Osteocyte (in vitro differentiated cells): ENCODE results near the gene PTPRB. TPM values are rescaled to one million over a fixed set of nuclear protein-coding genes. Genes with fewer than 3 reads are reported as not detected.

Experiments used
- DNase-seq: peaks from one replicate; pipeline ENCODE4 v3.0.0; 2021; ENCODE audit warnings: mixed read lengths; ENCODE audit not compliant: unreplicated experiment; ENCODE audit errors: extremely low spot score
- H3K27ac Mint-ChIP-seq: one replicate; pipeline ENCODE4 v1.8.0; 2021; ENCODE audit warnings: mild to moderate bottlenecking, mixed read lengths; ENCODE audit not compliant: unreplicated experiment
- H3K27me3 Mint-ChIP-seq: one replicate; pipeline ENCODE4 v1.8.0; 2021; ENCODE audit warnings: mixed read lengths; ENCODE audit not compliant: unreplicated experiment
- H3K36me3 Mint-ChIP-seq: one replicate; pipeline ENCODE4 v1.8.0; 2021; ENCODE audit warnings: mixed read lengths; ENCODE audit not compliant: unreplicated experiment
- H3K4me1 Mint-ChIP-seq: one replicate; pipeline ENCODE4 v1.8.0; 2021; ENCODE audit warnings: mixed read lengths; ENCODE audit not compliant: unreplicated experiment
- H3K4me3 Mint-ChIP-seq: one replicate; pipeline ENCODE4 v1.8.0; 2021; ENCODE audit warnings: mild to moderate bottlenecking, moderate library complexity, mixed read lengths; ENCODE audit not compliant: unreplicated experiment
- H3K9me3 Mint-ChIP-seq: one replicate; pipeline ENCODE4 v1.8.0; 2021; ENCODE audit warnings: mixed read lengths; ENCODE audit not compliant: unreplicated experiment
- CTCF ChIP-seq: fragments of 200-600 bp; sonication (generic); IDR thresholded peaks from 2 replicates; pipeline ENCODE4 v1.5.0; 2021; ENCODE audit warnings: antibody characterized with exemption, mild to moderate bottlenecking, moderate library complexity
- total RNA-seq: library from RNA; stranded (reverse); gene quantifications from 2 replicates; pipeline ENCODE4 v1.2.1, GENCODE V29; 2021

PTPRB gene
- total RNA-seq, 1 donor from 2014 or later = 0.05 TPM

- Mint-ChIP-seq H3K36me3 (no peaks in the 10 kb centered on the region), H3K27me3 (peaks cover 59% of the 10 kb centered on the region), H3K4me1 (peaks cover 8% of the 10 kb centered on the region), H3K9me3 (peaks cover 8% of the 10 kb centered on the region), H3K4me3 (peak overlapping the region; percentile 74), H3K27ac (no peak overlapping the region)
- no peak for TF ChIP-seq CTCF
- DNase-seq = no peak
Measured at GRCh38 chr12:70609203-70609602, 28.0 kb downstream of the PTPRB start.

GRCh38 chr12:70608184-70608583 lies 29.0 kb downstream of the PTPRB start:
- H3K27me3 Mint-ChIP-seq = peaks cover 52% of the 10 kb centered on the region

GRCh38 chr12:70607107-70607506 lies 30.1 kb downstream of the PTPRB start:
- DNase-seq = no peak
- no peaks in the 10 kb centered on the region for H3K36me3 Mint-ChIP-seq
- no peak overlapping the region for H3K27ac Mint-ChIP-seq
- no peak for TF ChIP-seq CTCF
- H3K9me3 Mint-ChIP-seq = peaks cover 8% of the 10 kb centered on the region
- no peak overlapping the region for H3K4me3 Mint-ChIP-seq
- H3K4me1 Mint-ChIP-seq = peaks cover 8% of the 10 kb centered on the region
- peaks cover 47% of the 10 kb centered on the region for H3K27me3 Mint-ChIP-seq

More at GRCh38 chr12:70608184-70608583, 29.0 kb downstream of the PTPRB start:
- Mint-ChIP-seq H3K4me1 (peaks cover 8% of the 10 kb centered on the region), H3K36me3 (no peaks in the 10 kb centered on the region), H3K9me3 (peaks cover 8% of the 10 kb centered on the region), H3K4me3 (no peak overlapping the region), H3K27ac (no peak overlapping the region)
- no peak for TF ChIP-seq CTCF
- no peak for DNase-seq

GRCh38 chr12:70605976-70606375 lies 31.3 kb downstream of the PTPRB start:
- no peak overlapping the region for H3K4me3 Mint-ChIP-seq
- H3K27me3 Mint-ChIP-seq = peaks cover 38% of the 10 kb centered on the region
- peaks cover 8% of the 10 kb centered on the region for H3K9me3 Mint-ChIP-seq
- H3K4me1 Mint-ChIP-seq = peaks cover 8% of the 10 kb centered on the region
- H3K36me3 Mint-ChIP-seq = no peaks in the 10 kb centered on the region
- no peak for TF ChIP-seq CTCF
- no peak overlapping the region for H3K27ac Mint-ChIP-seq
- no peak for DNase-seq

- Mint-ChIP-seq H3K9me3 (peaks cover 8% of the 10 kb centered on the region), H3K36me3 (no peaks in the 10 kb centered on the region), H3K4me3 (no peak overlapping the region), H3K27ac (no peak overlapping the region), H3K27me3 (peaks cover 34% of the 10 kb centered on the region), H3K4me1 (peaks cover 6% of the 10 kb centered on the region)
- no peak for TF ChIP-seq CTCF
- DNase-seq = no peak
Measured at GRCh38 chr12:70604662-70605061, 32.6 kb downstream of the PTPRB start.
